Glutamatergic neuron (in vitro differentiated cells): ENCODE results near the gene GRHL3. TPM values are rescaled to one million over a fixed set of nuclear protein-coding genes. Genes with fewer than 3 reads are reported as not detected.

Experiments used
- DNase-seq: peaks from one replicate; pipeline ENCODE4 v3.0.0; 2022
- H3K27ac Mint-ChIP-seq: one replicate; pipeline ENCODE4 v1.8.0; 2020; ENCODE audit warnings: mild to moderate bottlenecking, mixed read lengths, inconsistent platforms; ENCODE audit not compliant: unreplicated experiment
- H3K27me3 Mint-ChIP-seq: one replicate; pipeline ENCODE4 v1.8.0; 2020; ENCODE audit warnings: mild to moderate bottlenecking, moderate library complexity, mixed read lengths, inconsistent platforms; ENCODE audit not compliant: unreplicated experiment
- H3K36me3 Mint-ChIP-seq: one replicate; pipeline ENCODE4 v1.8.0; 2020; ENCODE audit warnings: mild to moderate bottlenecking, mixed read lengths, inconsistent platforms; ENCODE audit not compliant: unreplicated experiment
- H3K4me1 Mint-ChIP-seq: one replicate; pipeline ENCODE4 v1.8.0; 2020; ENCODE audit warnings: mild to moderate bottlenecking, low read depth, mixed read lengths, inconsistent platforms; ENCODE audit not compliant: unreplicated experiment
- H3K4me3 Mint-ChIP-seq: one replicate; pipeline ENCODE4 v1.8.0; 2020; ENCODE audit warnings: mild to moderate bottlenecking, mixed read lengths, inconsistent platforms; ENCODE audit not compliant: unreplicated experiment
- H3K9me3 Mint-ChIP-seq: one replicate; pipeline ENCODE4 v1.8.0; 2020; ENCODE audit warnings: mild to moderate bottlenecking, moderate library complexity, mixed read lengths, inconsistent platforms; ENCODE audit not compliant: unreplicated experiment
- total RNA-seq: library from RNA; stranded (reverse); fragmentation: NEBNext Ultra II Directional; extraction: Animal tissue kit (Norgen Biotek cat#: 25700); gene quantifications from one replicate; pipeline ENCODE4 v1.2.1, GENCODE V29; 2021; ENCODE audit not compliant: unreplicated experiment
- TF ChIP-seq, protein P1 (sequence below): fragments of 200-600 bp; sonication (generic); IDR thresholded peaks from one replicate; pipeline ENCODE4 v1.5.0; 2021; ENCODE audit not compliant: partially characterized antibody, unreplicated experiment

The GRHL3 gene
- total RNA-seq, 1 donor from 2014 or later = 0.37 TPM

GRCh38 chr1:24362396-24362795 is 43.2 kb downstream of the GRHL3 start:
- TF ChIP-seq, protein P1, sequence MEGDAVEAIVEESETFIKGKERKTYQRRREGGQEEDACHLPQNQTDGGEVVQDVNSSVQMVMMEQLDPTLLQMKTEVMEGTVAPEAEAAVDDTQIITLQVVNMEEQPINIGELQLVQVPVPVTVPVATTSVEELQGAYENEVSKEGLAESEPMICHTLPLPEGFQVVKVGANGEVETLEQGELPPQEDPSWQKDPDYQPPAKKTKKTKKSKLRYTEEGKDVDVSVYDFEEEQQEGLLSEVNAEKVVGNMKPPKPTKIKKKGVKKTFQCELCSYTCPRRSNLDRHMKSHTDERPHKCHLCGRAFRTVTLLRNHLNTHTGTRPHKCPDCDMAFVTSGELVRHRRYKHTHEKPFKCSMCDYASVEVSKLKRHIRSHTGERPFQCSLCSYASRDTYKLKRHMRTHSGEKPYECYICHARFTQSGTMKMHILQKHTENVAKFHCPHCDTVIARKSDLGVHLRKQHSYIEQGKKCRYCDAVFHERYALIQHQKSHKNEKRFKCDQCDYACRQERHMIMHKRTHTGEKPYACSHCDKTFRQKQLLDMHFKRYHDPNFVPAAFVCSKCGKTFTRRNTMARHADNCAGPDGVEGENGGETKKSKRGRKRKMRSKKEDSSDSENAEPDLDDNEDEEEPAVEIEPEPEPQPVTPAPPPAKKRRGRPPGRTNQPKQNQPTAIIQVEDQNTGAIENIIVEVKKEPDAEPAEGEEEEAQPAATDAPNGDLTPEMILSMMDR = no peak
- Mint-ChIP-seq H3K27me3 (peaks cover 2% of the 10 kb centered on the region), H3K36me3 (no peaks in the 10 kb centered on the region), H3K4me1 (peaks cover 17% of the 10 kb centered on the region), H3K27ac (no peak overlapping the region), H3K9me3 (peaks cover 7% of the 10 kb centered on the region), H3K4me3 (no peak overlapping the region)
- DNase-seq = no peak

DNA sequence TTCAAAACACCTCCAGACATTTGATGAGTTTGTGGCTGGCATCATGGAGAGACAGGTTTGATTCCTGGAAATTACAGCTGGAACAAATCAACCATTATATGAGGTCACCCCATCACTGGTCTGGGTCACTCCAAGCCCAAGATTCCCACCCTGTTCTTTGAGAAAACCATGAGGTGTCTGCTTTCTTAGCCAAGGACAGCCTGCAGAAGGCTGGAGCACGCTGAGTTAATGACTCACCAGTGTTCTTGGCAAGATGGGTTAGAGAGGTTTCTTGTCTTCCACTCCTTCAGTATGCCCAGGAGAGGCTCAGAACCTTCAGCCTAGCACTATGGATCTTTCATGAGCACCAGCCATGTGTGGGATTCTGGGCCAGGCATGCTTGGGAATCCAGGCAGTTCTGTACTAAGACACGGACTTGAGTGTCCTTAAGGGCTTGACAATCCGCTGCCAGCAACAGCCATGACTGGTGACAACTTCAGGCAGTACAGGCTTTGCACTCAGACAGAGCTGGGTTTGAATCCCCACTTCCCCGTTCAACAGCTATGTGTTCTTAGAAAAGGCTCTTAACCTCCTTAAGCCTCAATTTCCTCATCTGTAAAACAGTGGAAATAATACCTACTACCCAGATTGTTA is 43.9 kb downstream of the GRHL3 start:
- no peak for DNase-seq
- no peaks in the 10 kb centered on the region for H3K36me3 Mint-ChIP-seq
- peaks cover 5% of the 10 kb centered on the region for H3K9me3 Mint-ChIP-seq
- peaks cover 2% of the 10 kb centered on the region for H3K27me3 Mint-ChIP-seq
- TF ChIP-seq, protein P1 = no peak
- H3K27ac Mint-ChIP-seq = no peak overlapping the region
- H3K4me1 Mint-ChIP-seq = peaks cover 17% of the 10 kb centered on the region
- no peak overlapping the region for H3K4me3 Mint-ChIP-seq

- H3K36me3 Mint-ChIP-seq = no peaks in the 10 kb centered on the region
- DNase-seq = no peak
- H3K27me3 Mint-ChIP-seq = peaks cover 2% of the 10 kb centered on the region
- peaks cover 17% of the 10 kb centered on the region for H3K4me1 Mint-ChIP-seq
- TF ChIP-seq, protein P1 = no peak
- no peak overlapping the region for H3K4me3 Mint-ChIP-seq
- no peak overlapping the region for H3K27ac Mint-ChIP-seq
- peaks cover 3% of the 10 kb centered on the region for H3K9me3 Mint-ChIP-seq
Measured at GRCh38 chr1:24363994-24364393, 44.8 kb downstream of the GRHL3 start.

GRCh38 chr1:24364605-24364974 is 45.4 kb downstream of the GRHL3 start:
- DNase-seq = no peak
- TF ChIP-seq, protein P1 = no peak
- Mint-ChIP-seq H3K36me3 (no peaks in the 10 kb centered on the region), H3K4me1 (peaks cover 17% of the 10 kb centered on the region), H3K9me3 (peaks cover 1% of the 10 kb centered on the region), H3K27me3 (peaks cover 2% of the 10 kb centered on the region), H3K27ac (no peak overlapping the region), H3K4me3 (no peak overlapping the region)

- H3K27me3 Mint-ChIP-seq = peaks cover 2% of the 10 kb centered on the region
- H3K4me3 Mint-ChIP-seq = peak overlapping the region; percentile 59
- peaks cover 17% of the 10 kb centered on the region for H3K4me1 Mint-ChIP-seq
- H3K9me3 Mint-ChIP-seq = no peaks in the 10 kb centered on the region
- H3K27ac Mint-ChIP-seq = no peak overlapping the region
- DNase-seq = no peak
- TF ChIP-seq, protein P1 = no peak
- no peaks in the 10 kb centered on the region for H3K36me3 Mint-ChIP-seq
Measured at GRCh38 chr1:24364975-24365678, 46.0 kb downstream of the GRHL3 start.
